Right cardiac atrium (tissue), 5 donors: ENCODE measurements around the gene P4HTM. TPM values are rescaled to one million over a fixed set of nuclear protein-coding genes. Genes with fewer than 3 reads are reported as not detected.

Experiments
- ATAC-seq, 2 donors: fragments of 200-7000 bp; cut with Tn5 transposase; one replicate each; pipeline versions ENCODE4 v1.8.0 to v1.9.1; 2020; ENCODE audit warnings: moderate library complexity in 2 of 2, mild to moderate bottlenecking in 1 of 2
- DNase-seq, 3 donors: peaks; one replicate each; pipeline ENCODE4 v3.0.0-alpha.2; 2020
- H3K27ac ChIP-seq: one replicate; pipeline ENCODE4 v1.5.1; 2013; ENCODE audit warnings: mild to moderate bottlenecking, low read length, control low read depth, moderate library complexity
- H3K27me3 ChIP-seq: one replicate; pipeline ENCODE4 v1.6.1; 2013; ENCODE audit not compliant: control insufficient read depth, insufficient read depth
- H3K4me1 ChIP-seq: one replicate; pipeline ENCODE4 v1.6.1; 2013; ENCODE audit warnings: low read length; ENCODE audit not compliant: control insufficient read depth, insufficient read depth
- H3K4me3 ChIP-seq: one replicate; pipeline ENCODE4 v1.5.1; 2013; ENCODE audit warnings: low read length, control low read depth
- H3K9me3 ChIP-seq: one replicate; pipeline ENCODE4 v1.6.1; 2013; ENCODE audit warnings: low read length; ENCODE audit not compliant: control insufficient read depth
- WGBS: extraction: QIAGEN DNeasy Blood & Tissue Kit; methylation state at CpG from one replicate; pipeline ENCODE4 v1.1.7; 2013; 5-methylcytosine and 5-hydroxymethylcytosine counted together
- intact Hi-C, 4 donors: fragments of 100-400 bp; cut with DNase I; formaldehyde crosslinking; loops; one replicate each; pipeline versions ENCODE4 v1.11.0 to v1.14.0; 2022 to 2023
- polyA plus RNA-seq: library from polyadenylated mRNA; stranded (reverse); fragments of 200-250 nt; gene quantifications from one replicate; pipeline ENCODE4 v1.2.3, GENCODE V29; 2013
- total RNA-seq, 4 donors: library from RNA; stranded (reverse); fragmentation: NEBNext Ultra II Directional; extraction: Animal tissue kit (Norgen Biotek cat#: 25700); gene quantifications; one replicate each; pipeline ENCODE4 v1.2.1, GENCODE V29; 2021
- donor health status: healthy with polysubstance abuse.
- donor health status: DM: no; HTN: yes; CAD: no.
- donor health status: DM: no; HTN: no; CAD: no.
- donor health status: DM: no; HTN: yes; CAD: no; lungs with severe emphysema.
- donor health status: DM: yes; HTN: yes; CAD: no.

Gene P4HTM
- total and polyA plus RNA-seq, 5 donors, result 24.9 to 42.8 (median 39.4) TPM

- ATAC-seq (no peak), DNase-seq (no peak)
- intact Hi-C loops, result loop anchor here in 1 of 4 donors (10.0 kb wide), 1 partner anchor 88 kb away; no protein-coding TSS in a partner anchor
- 85% methylated on average over 2 of the region's 2 CpGs for WGBS
- no peaks in the 10 kb centered on the region for H3K27me3 ChIP-seq
- no peak overlapping the region for H3K4me3 ChIP-seq
- H3K27ac ChIP-seq, result no peak overlapping the region
- no peaks in the 10 kb centered on the region for H3K4me1 ChIP-seq
- H3K9me3 ChIP-seq, result no peaks in the 10 kb centered on the region
These were observed 27.7 kb upstream of the P4HTM start for GRCh38 chr3:48962340-48962739.

GRCh38 chr3:48962939-48963338 is 27.1 kb upstream of the P4HTM start:
- intact Hi-C loops, result loop anchor here in 1 of 4 donors (10.0 kb wide), 1 partner anchor 88 kb away; no protein-coding TSS in a partner anchor
- DNase-seq, result no peak
- H3K4me3 ChIP-seq, result no peak overlapping the region

GRCh38 chr3:48963591-48963990 is 26.4 kb upstream of the P4HTM start:
- Histone ChIP-seq H3K27ac (no peak overlapping the region), H3K27me3 (no peaks in the 10 kb centered on the region), H3K9me3 (no peaks in the 10 kb centered on the region), H3K4me1 (no peaks in the 10 kb centered on the region), H3K4me3 (no peak overlapping the region)
- WGBS, result 76% methylated on average over 2 of the region's 2 CpGs
- DNase-seq (no peak), ATAC-seq (no peak)
- intact Hi-C loops, result loop anchor here in 1 of 4 donors (10.0 kb wide), 1 partner anchor 89 kb away; no protein-coding TSS in a partner anchor

More at GRCh38 chr3:48962939-48963338, 27.1 kb upstream of the P4HTM start:
- no peaks in the 10 kb centered on the region for H3K9me3 ChIP-seq
- H3K27ac ChIP-seq, result no peak overlapping the region
- 72% methylated on average over 4 of the region's 4 CpGs for WGBS
- H3K4me1 ChIP-seq, result no peaks in the 10 kb centered on the region
- H3K27me3 ChIP-seq, result no peaks in the 10 kb centered on the region
- ATAC-seq, result no peak

- 92% methylated on average over 3 of the region's 3 CpGs for WGBS
- no peak for ATAC-seq
- Histone ChIP-seq H3K27me3 (no peaks in the 10 kb centered on the region), H3K4me1 (no peaks in the 10 kb centered on the region), H3K9me3 (no peaks in the 10 kb centered on the region), H3K27ac (no peak overlapping the region), H3K4me3 (no peak overlapping the region)
- intact Hi-C loops, result loop anchor here in 1 of 4 donors (10.0 kb wide), 1 partner anchor 92 kb away; no protein-coding TSS in a partner anchor
- no peak for DNase-seq
These were observed 23.7 kb upstream of the P4HTM start for GRCh38 chr3:48966367-48966766.

- intact Hi-C loops, result loop anchor here in 1 of 4 donors (10.0 kb wide), 1 partner anchor 92 kb away; no protein-coding TSS in a partner anchor
- Histone ChIP-seq H3K4me3 (no peak overlapping the region), H3K27me3 (no peaks in the 10 kb centered on the region), H3K27ac (no peak overlapping the region), H3K9me3 (no peaks in the 10 kb centered on the region), H3K4me1 (no peaks in the 10 kb centered on the region)
- DNase-seq (no peak), ATAC-seq (peak; percentile 44 to 45)
- whole genome bisulfite sequencing, result 75% methylated on average over 7 of the region's 7 CpGs
These were observed 23.1 kb upstream of the P4HTM start for GRCh38 chr3:48966876-48967361.

GRCh38 chr3:48970586-48970985 is 19.5 kb upstream of the P4HTM start:
- DNase-seq (no peak), ATAC-seq (no peak)
- Histone ChIP-seq H3K27ac (no peak overlapping the region), H3K4me3 (no peak overlapping the region), H3K4me1 (no peaks in the 10 kb centered on the region), H3K9me3 (no peaks in the 10 kb centered on the region), H3K27me3 (no peaks in the 10 kb centered on the region)
- intact Hi-C loops, result no loop called here
- WGBS, result 94% methylated on average over 6 of the region's 6 CpGs

- H3K9me3 ChIP-seq, result no peaks in the 10 kb centered on the region
- intact Hi-C loops, result no loop called here
- ATAC-seq (no peak), DNase-seq (no peak)
- H3K27me3 ChIP-seq, result no peaks in the 10 kb centered on the region
- no peak overlapping the region for H3K4me3 ChIP-seq
- no peaks in the 10 kb centered on the region for H3K4me1 ChIP-seq
- 91% methylated on average over 10 of the region's 10 CpGs for WGBS
- H3K27ac ChIP-seq, result no peak overlapping the region
These were observed 15.8 kb upstream of the P4HTM start for GRCh38 chr3:48974076-48974864.

GRCh38 chr3:48979451-48979850 is 10.6 kb upstream of the P4HTM start:
- no peak for ATAC-seq
- no peak for DNase-seq
- WGBS, result 92% methylated on average over 3 of the region's 3 CpGs
- no peaks in the 10 kb centered on the region for H3K4me1 ChIP-seq
- intact Hi-C loops, result no loop called here
- no peaks in the 10 kb centered on the region for H3K27me3 ChIP-seq
- no peaks in the 10 kb centered on the region for H3K9me3 ChIP-seq
- H3K27ac ChIP-seq, result no peak overlapping the region
- no peak overlapping the region for H3K4me3 ChIP-seq

- ATAC-seq, result no peak
- intact Hi-C loops, result no loop called here
These were observed 9.7 kb upstream of the P4HTM start for GRCh38 chr3:48980295-48980694.

GRCh38 chr3:48982016-48982415 is 8.0 kb upstream of the P4HTM start:
- no peak overlapping the region for H3K4me3 ChIP-seq
- intact Hi-C loops, result no loop called here
- H3K27ac ChIP-seq, result no peak overlapping the region
- no peaks in the 10 kb centered on the region for H3K4me1 ChIP-seq
- H3K9me3 ChIP-seq, result no peaks in the 10 kb centered on the region
- DNase-seq (no peak), ATAC-seq (no peak)
- no peaks in the 10 kb centered on the region for H3K27me3 ChIP-seq

More at GRCh38 chr3:48980295-48980694, 9.7 kb upstream of the P4HTM start:
- Histone ChIP-seq H3K4me3 (no peak overlapping the region), H3K4me1 (no peaks in the 10 kb centered on the region), H3K27ac (no peak overlapping the region), H3K27me3 (no peaks in the 10 kb centered on the region), H3K9me3 (no peaks in the 10 kb centered on the region)
- DNase-seq, result no peak
- 82% methylated on average over 4 of the region's 4 CpGs for WGBS

GRCh38 chr3:48982686-48983085 is 7.4 kb upstream of the P4HTM start:
- no peak for DNase-seq
- H3K27ac ChIP-seq, result no peak overlapping the region
- 78% methylated on average over 5 of the region's 5 CpGs for WGBS
- no peaks in the 10 kb centered on the region for H3K9me3 ChIP-seq
- no peak overlapping the region for H3K4me3 ChIP-seq
- ATAC-seq, result no peak
- intact Hi-C loops, result no loop called here
- no peaks in the 10 kb centered on the region for H3K4me1 ChIP-seq
- no peaks in the 10 kb centered on the region for H3K27me3 ChIP-seq
